ENCODE measurements around the gene NR6A1.

Gene NR6A1

GRCh38 chr9:124673063-124673462 is 98.0 kb downstream of the NR6A1 start:
- TF ChIP-seq CSDC2 (CRISPR knock-in tag; IDR thresholded peaks at IDR 0.05) (no peak), ESRRG (CRISPR knock-in tag; IDR thresholded peaks at IDR 0.05) (no peak), GLIS3 (CRISPR knock-in tag; IDR thresholded peaks at IDR 0.05) (no peak), ARNTL (CRISPR knock-in tag; IDR thresholded peaks at IDR 0.05; ENCODE audit: borderline replicate concordance, low read depth) (no peak), ZNF70 (CRISPR knock-in tag; IDR thresholded peaks at IDR 0.05) (no peak), ZNF8 (CRISPR knock-in tag; IDR thresholded peaks at IDR 0.05) (no peak), ISL1 (CRISPR knock-in tag; IDR thresholded peaks at IDR 0.05) (no peak), ZC3H10 (CRISPR knock-in tag; IDR thresholded peaks at IDR 0.05) (no peak), PPARA (CRISPR knock-in tag; IDR thresholded peaks at IDR 0.05; ENCODE audit: borderline replicate concordance) (no peak)
- TF ChIP-seq, protein P1, sequence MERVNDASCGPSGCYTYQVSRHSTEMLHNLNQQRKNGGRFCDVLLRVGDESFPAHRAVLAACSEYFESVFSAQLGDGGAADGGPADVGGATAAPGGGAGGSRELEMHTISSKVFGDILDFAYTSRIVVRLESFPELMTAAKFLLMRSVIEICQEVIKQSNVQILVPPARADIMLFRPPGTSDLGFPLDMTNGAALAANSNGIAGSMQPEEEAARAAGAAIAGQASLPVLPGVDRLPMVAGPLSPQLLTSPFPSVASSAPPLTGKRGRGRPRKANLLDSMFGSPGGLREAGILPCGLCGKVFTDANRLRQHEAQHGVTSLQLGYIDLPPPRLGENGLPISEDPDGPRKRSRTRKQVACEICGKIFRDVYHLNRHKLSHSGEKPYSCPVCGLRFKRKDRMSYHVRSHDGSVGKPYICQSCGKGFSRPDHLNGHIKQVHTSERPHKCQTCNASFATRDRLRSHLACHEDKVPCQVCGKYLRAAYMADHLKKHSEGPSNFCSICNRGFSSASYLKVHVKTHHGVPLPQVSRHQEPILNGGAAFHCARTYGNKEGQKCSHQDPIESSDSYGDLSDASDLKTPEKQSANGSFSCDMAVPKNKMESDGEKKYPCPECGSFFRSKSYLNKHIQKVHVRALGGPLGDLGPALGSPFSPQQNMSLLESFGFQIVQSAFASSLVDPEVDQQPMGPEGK (CRISPR knock-in tag; IDR thresholded peaks at IDR 0.05; ENCODE audit: borderline replicate concordance) = no peak
- no peak for ATAC-seq

GRCh38 chr9:124671861-124672260 is 99.2 kb downstream of the NR6A1 start:
- no peak for ATAC-seq
- TF ChIP-seq CSDC2 (CRISPR knock-in tag; IDR thresholded peaks at IDR 0.05) (no peak), ZFP30 (CRISPR knock-in tag; IDR thresholded peaks at IDR 0.05) (no peak), BACH2 (CRISPR knock-in tag; IDR thresholded peaks at IDR 0.05; ENCODE audit: borderline replicate concordance) (no peak), PPARA (CRISPR knock-in tag; IDR thresholded peaks at IDR 0.05; ENCODE audit: borderline replicate concordance) (no peak)

GRCh38 chr9:124666642-124667041 is 104.5 kb downstream of the NR6A1 start:
- ATAC-seq = no peak

More at GRCh38 chr9:124666642-124667041, 104.5 kb downstream of the NR6A1 start:
- TF ChIP-seq ESRRG (CRISPR knock-in tag; IDR thresholded peaks at IDR 0.05) (no peak), ZFP30 (CRISPR knock-in tag; IDR thresholded peaks at IDR 0.05) (no peak), RARB (CRISPR knock-in tag; IDR thresholded peaks at IDR 0.05) (no peak), TCF4 (CRISPR knock-in tag; IDR thresholded peaks at IDR 0.05; ENCODE audit: borderline replicate concordance) (no peak), SNAI2 (CRISPR knock-in tag; IDR thresholded peaks at IDR 0.05) (no peak), ZNF8 (CRISPR knock-in tag; IDR thresholded peaks at IDR 0.05) (no peak), ISL1 (CRISPR knock-in tag; IDR thresholded peaks at IDR 0.05) (no peak), CREB5 (CRISPR knock-in tag; IDR thresholded peaks at IDR 0.05; ENCODE audit: low read depth) (no peak), ZC3H10 (CRISPR knock-in tag; IDR thresholded peaks at IDR 0.05) (no peak), ARNTL (CRISPR knock-in tag; IDR thresholded peaks at IDR 0.05; ENCODE audit: borderline replicate concordance, low read depth) (no peak)
- TF ChIP-seq, protein P1 (CRISPR knock-in tag; IDR thresholded peaks at IDR 0.05; ENCODE audit: borderline replicate concordance) = no peak
- TF ChIP-seq, protein P2, sequence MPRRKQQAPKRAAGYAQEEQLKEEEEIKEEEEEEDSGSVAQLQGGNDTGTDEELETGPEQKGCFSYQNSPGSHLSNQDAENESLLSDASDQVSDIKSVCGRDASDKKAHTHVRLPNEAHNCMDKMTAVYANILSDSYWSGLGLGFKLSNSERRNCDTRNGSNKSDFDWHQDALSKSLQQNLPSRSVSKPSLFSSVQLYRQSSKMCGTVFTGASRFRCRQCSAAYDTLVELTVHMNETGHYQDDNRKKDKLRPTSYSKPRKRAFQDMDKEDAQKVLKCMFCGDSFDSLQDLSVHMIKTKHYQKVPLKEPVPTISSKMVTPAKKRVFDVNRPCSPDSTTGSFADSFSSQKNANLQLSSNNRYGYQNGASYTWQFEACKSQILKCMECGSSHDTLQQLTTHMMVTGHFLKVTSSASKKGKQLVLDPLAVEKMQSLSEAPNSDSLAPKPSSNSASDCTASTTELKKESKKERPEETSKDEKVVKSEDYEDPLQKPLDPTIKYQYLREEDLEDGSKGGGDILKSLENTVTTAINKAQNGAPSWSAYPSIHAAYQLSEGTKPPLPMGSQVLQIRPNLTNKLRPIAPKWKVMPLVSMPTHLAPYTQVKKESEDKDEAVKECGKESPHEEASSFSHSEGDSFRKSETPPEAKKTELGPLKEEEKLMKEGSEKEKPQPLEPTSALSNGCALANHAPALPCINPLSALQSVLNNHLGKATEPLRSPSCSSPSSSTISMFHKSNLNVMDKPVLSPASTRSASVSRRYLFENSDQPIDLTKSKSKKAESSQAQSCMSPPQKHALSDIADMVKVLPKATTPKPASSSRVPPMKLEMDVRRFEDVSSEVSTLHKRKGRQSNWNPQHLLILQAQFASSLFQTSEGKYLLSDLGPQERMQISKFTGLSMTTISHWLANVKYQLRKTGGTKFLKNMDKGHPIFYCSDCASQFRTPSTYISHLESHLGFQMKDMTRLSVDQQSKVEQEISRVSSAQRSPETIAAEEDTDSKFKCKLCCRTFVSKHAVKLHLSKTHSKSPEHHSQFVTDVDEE (CRISPR knock-in tag; IDR thresholded peaks at IDR 0.05) = no peak

Data from SK-N-SH treated with all-trans-retinoic acid at 6 μM for 48 hours (cell line).